Epithelial cell of esophagus (primary cell): ENCODE measurements around the gene LIN7C.

Source experiments
- DNase-seq: peaks from one replicate; pipeline ENCODE4 v3.0.0; 2010; ENCODE audit warnings: low read depth
- H3K4me3 ChIP-seq: 2 replicates; pipeline ENCODE4 v1.5.1; 2011; ENCODE audit warnings: mild to moderate bottlenecking, low read length, control low read depth
- CTCF ChIP-seq: IDR thresholded peaks from 2 replicates; pipeline ENCODE4 v1.5.1; 2011; ENCODE audit warnings: low read depth, mild to moderate bottlenecking, low read length, control low read depth, inconsistent platforms; ENCODE audit not compliant: insufficient read depth; ENCODE audit errors: missing control alignments

LIN7C gene

GRCh38 chr11:27460158-27460978, 46.2 kb downstream of the LIN7C start:
- no peak overlapping the region for H3K4me3 ChIP-seq
- no peak for TF ChIP-seq CTCF
- DNase-seq, result no peak

GRCh38 chr11:27459191-27459590, 47.4 kb downstream of the LIN7C start:
- no peak for TF ChIP-seq CTCF
- H3K4me3 ChIP-seq, result no peak overlapping the region
- DNase-seq, result no peak

GRCh38 chr11:27458182-27458581, 48.4 kb downstream of the LIN7C start:
- H3K4me3 ChIP-seq, result no peak overlapping the region
- TF ChIP-seq CTCF, result no peak
- no peak for DNase-seq

GRCh38 chr11:27456795-27457329, 49.7 kb downstream of the LIN7C start:
- peak; percentile 15 for DNase-seq
- no peak for TF ChIP-seq CTCF
- H3K4me3 ChIP-seq, result no peak overlapping the region

- TF ChIP-seq CTCF, result no peak
- no peak overlapping the region for H3K4me3 ChIP-seq
- peak; percentile 86 for DNase-seq
These were observed 50.3 kb downstream of the LIN7C start for GRCh38 chr11:27456140-27456794.

- DNase-seq, result no peak
- no peak for TF ChIP-seq CTCF
- H3K4me3 ChIP-seq, result no peak overlapping the region
These were observed 50.9 kb downstream of the LIN7C start for GRCh38 chr11:27455667-27456066.
